ENCODE measurements around the gene OR51B6.

- no peak for TF ChIP-seq CTCF (IDR thresholded peaks at IDR 0.05 in 2 of 3, conservative IDR thresholded peaks at IDR 0.05 in 1 of 3; ENCODE audit: borderline replicate concordance in 1 of 3, insufficient read depth in 1 of 3, low read depth in 2 of 3, low read length in 2 of 3)
- TF ChIP-seq MAX (IDR thresholded peaks at IDR 0.05) = no peak
- no peak for TF ChIP-seq ZNF274 (IDR thresholded peaks at IDR 0.05; ENCODE audit: low read depth, low read length)
- no peak for TF ChIP-seq REST (IDR thresholded peaks at IDR 0.05; ENCODE audit: low read depth)
- TF ChIP-seq YY1 (IDR thresholded peaks at IDR 0.05; ENCODE audit: extremely low read depth, insufficient replicate concordance, low read depth, low read length) = no peak
- no peak for TF ChIP-seq POLR2A (IDR thresholded peaks at IDR 0.05; ENCODE audit: borderline replicate concordance, extremely low read depth, insufficient read depth, insufficient read length)
- no peak for TF ChIP-seq ATF3 (IDR thresholded peaks at IDR 0.05)
- no peak for TF ChIP-seq SIN3A (IDR thresholded peaks at IDR 0.05; ENCODE audit: low read depth)
- TF ChIP-seq EZH2 (IDR thresholded peaks at IDR 0.05) = no peak
These were observed 5.5 kb upstream of the OR51B6 start for GRCh38 chr11:5345831-5346230.
